HG03439 (cell line): ENCODE data around the gene GNAZ.

Source experiments
- ATAC-seq: cut with Tn5 transposase; IDR thresholded peaks from one replicate; pipeline ENCODE4 v1.9.1; 2021; ENCODE audit warnings: mild to moderate bottlenecking, moderate library complexity; ENCODE audit not compliant: unreplicated experiment

The GNAZ gene

GRCh38 chr22:23105919-23106318 is 35.6 kb downstream of the GNAZ start:
- no peak for ATAC-seq

GRCh38 chr22:23106344-23106743 is 36.0 kb downstream of the GNAZ start:
- no peak for ATAC-seq

GRCh38 chr22:23106906-23107367 is 36.6 kb downstream of the GNAZ start:
- ATAC-seq: no peak

- no peak for ATAC-seq
Measured at GRCh38 chr22:23107487-23108248, 37.3 kb downstream of the GNAZ start.

GRCh38 chr22:23108249-23109078 is 38.1 kb downstream of the GNAZ start:
- ATAC-seq: no peak

- no peak for ATAC-seq
Measured at GRCh38 chr22:23109079-23109347, 38.7 kb downstream of the GNAZ start.

- no peak for ATAC-seq
Measured at GRCh38 chr22:23109441-23109978, 39.2 kb downstream of the GNAZ start.

GRCh38 chr22:23110190-23110921 is 40.0 kb downstream of the GNAZ start:
- no peak for ATAC-seq

GRCh38 chr22:23110922-23111527 is 40.7 kb downstream of the GNAZ start:
- no peak for ATAC-seq

- no peak for ATAC-seq
Measured at GRCh38 chr22:23112472-23113012, 42.2 kb downstream of the GNAZ start.

GRCh38 chr22:23113067-23113846 is 42.9 kb downstream of the GNAZ start:
- no peak for ATAC-seq

- ATAC-seq: no peak
Measured at GRCh38 chr22:23113847-23114720, 43.8 kb downstream of the GNAZ start.

GRCh38 chr22:23114721-23115020 is 44.4 kb downstream of the GNAZ start:
- no peak for ATAC-seq

GRCh38 chr22:23115369-23115768 is 45.0 kb downstream of the GNAZ start:
- ATAC-seq: no peak

- ATAC-seq: no peak
Measured at GRCh38 chr22:23115825-23116494, 45.6 kb downstream of the GNAZ start.

GRCh38 chr22:23116506-23117263 is 46.4 kb downstream of the GNAZ start:
- ATAC-seq: no peak

GRCh38 chr22:23117275-23117674 is 47.0 kb downstream of the GNAZ start:
- ATAC-seq: no peak
